SK-N-SH treated with all-trans-retinoic acid at 6 μM for 48 hours (cell line): Measurements from ENCODE around the gene OPA1.

Experiments used
- ATAC-seq: fragments of 200-7000 bp; cut with Tn5 transposase; 3 replicates; pipeline ENCODE4 v1.9.1; 2020; ENCODE audit warnings: mild to moderate bottlenecking, moderate library complexity
- ARNTL ChIP-seq: fragments of 450-650 bp; formaldehyde crosslinking; IDR thresholded peaks from 2 replicates; pipeline ENCODE4 v1.5.0; 2020; ENCODE audit warnings: low read depth, mild to moderate bottlenecking, moderate library complexity, borderline replicate concordance
- BACH2 ChIP-seq: fragments of 250-450 bp; sonication (Bioruptor Pico); IDR thresholded peaks from 2 replicates; pipeline ENCODE4 v1.9.0; 2021; ENCODE audit warnings: mild to moderate bottlenecking, borderline replicate concordance
- CREB5 ChIP-seq: fragments of 250-450 bp; sonication (Bioruptor Pico); IDR thresholded peaks from 2 replicates; pipeline ENCODE4 v1.5.1; 2020; ENCODE audit warnings: low read depth, mild to moderate bottlenecking, moderate library complexity
- CSDC2 ChIP-seq: fragments of 250-450 bp; sonication (Bioruptor Pico); IDR thresholded peaks from 2 replicates; pipeline ENCODE4 v1.5.0; 2020; ENCODE audit warnings: mild to moderate bottlenecking, moderate library complexity
- CSRNP3 ChIP-seq: fragments of 250-450 bp; sonication (Bioruptor Pico); IDR thresholded peaks from 2 replicates; pipeline ENCODE4 v1.5.1; 2021; ENCODE audit warnings: mild to moderate bottlenecking, moderate library complexity
- ESRRG ChIP-seq: fragments of 250-450 bp; sonication (Bioruptor Pico); IDR thresholded peaks from 2 replicates; pipeline ENCODE4 v1.6.1; 2021; ENCODE audit warnings: mild to moderate bottlenecking
- GLIS3 ChIP-seq: fragments of 250-450 bp; sonication (Bioruptor Pico); IDR thresholded peaks from 2 replicates; pipeline ENCODE4 v1.5.0; 2020; ENCODE audit warnings: mild to moderate bottlenecking, moderate library complexity
- ISL1 ChIP-seq: fragments of 250-450 bp; sonication (Bioruptor Pico); IDR thresholded peaks from 2 replicates; pipeline ENCODE4 v2.1.2; 2022; ENCODE audit warnings: mild to moderate bottlenecking, moderate library complexity
- OSR1 ChIP-seq: fragments of 250-450 bp; sonication (Bioruptor Pico); IDR thresholded peaks from 2 replicates; pipeline ENCODE4 v1.8.0; 2022; ENCODE audit warnings: moderate library complexity, mild to moderate bottlenecking, inconsistent platforms
- POU6F1 ChIP-seq: fragments of 250-450 bp; sonication (Bioruptor Pico); IDR thresholded peaks from 2 replicates; pipeline ENCODE4 v1.8.0; 2021; ENCODE audit warnings: low read depth, mild to moderate bottlenecking, moderate library complexity, borderline replicate concordance
- PPARA ChIP-seq: fragments of 250-450 bp; sonication (Bioruptor Pico); IDR thresholded peaks from 2 replicates; pipeline ENCODE4 v1.5.0; 2020; ENCODE audit warnings: mild to moderate bottlenecking, borderline replicate concordance
- RARB ChIP-seq: fragments of 250-450 bp; sonication (Bioruptor Pico); IDR thresholded peaks from 2 replicates; pipeline ENCODE4 v1.8.0; 2021; ENCODE audit warnings: mild to moderate bottlenecking, moderate library complexity
- TCF4 ChIP-seq: fragments of 250-450 bp; sonication (Bioruptor Pico); IDR thresholded peaks from 2 replicates; pipeline ENCODE4 v1.8.0; 2021; ENCODE audit warnings: mild to moderate bottlenecking, moderate library complexity, borderline replicate concordance
- TOX ChIP-seq: fragments of 250-450 bp; sonication (Bioruptor Pico); IDR thresholded peaks from 2 replicates; pipeline ENCODE4 v1.8.0; 2021; ENCODE audit warnings: mild to moderate bottlenecking, moderate library complexity, borderline replicate concordance
- TSHZ2 ChIP-seq: fragments of 250-450 bp; sonication (Bioruptor Pico); IDR thresholded peaks from 2 replicates; pipeline ENCODE4 v1.5.0; 2020; ENCODE audit warnings: mild to moderate bottlenecking, moderate library complexity
- ZC3H10 ChIP-seq: fragments of 250-450 bp; sonication (Bioruptor Pico); IDR thresholded peaks from 2 replicates; pipeline ENCODE4 v1.5.1; 2021; ENCODE audit warnings: mild to moderate bottlenecking, moderate library complexity
- ZFP3 ChIP-seq: fragments of 250-450 bp; sonication (Bioruptor Pico); IDR thresholded peaks from 2 replicates; pipeline ENCODE4 v1.5.0; 2020; ENCODE audit warnings: mild to moderate bottlenecking, moderate library complexity
- ZFP30 ChIP-seq: fragments of 450-650 bp; formaldehyde crosslinking; IDR thresholded peaks from 2 replicates; pipeline ENCODE4 v1.5.0; 2022; ENCODE audit warnings: mild to moderate bottlenecking, moderate library complexity
- ZNF565 ChIP-seq: fragments of 450-650 bp; formaldehyde crosslinking; conservative IDR thresholded peaks from 2 replicates; pipeline ENCODE4 v1.5.0; 2020; ENCODE audit warnings: low read depth, mild to moderate bottlenecking, moderate library complexity
- ZNF70 ChIP-seq: fragments of 450-650 bp; formaldehyde crosslinking; IDR thresholded peaks from 2 replicates; pipeline ENCODE4 v1.5.0; 2020; ENCODE audit warnings: mild to moderate bottlenecking, moderate library complexity

The OPA1 gene

GRCh38 chr3:193711964-193712598 is 119.1 kb downstream of the OPA1 start:
- ATAC-seq = no peak
- TF ChIP-seq TSHZ2 (no peak), TOX (no peak), CSRNP3 (CRISPR knock-in tag) (no peak)

- ATAC-seq = no peak
- TF ChIP-seq ZC3H10 (CRISPR knock-in tag) = no peak
- TF ChIP-seq TSHZ2 = no peak
- no peak for TF ChIP-seq ARNTL (CRISPR knock-in tag)
- TF ChIP-seq TOX = no peak
- no peak for TF ChIP-seq CSDC2 (CRISPR knock-in tag)
- no peak for TF ChIP-seq ZNF565
- no peak for TF ChIP-seq CREB5 (CRISPR knock-in tag)
- no peak for TF ChIP-seq GLIS3
- TF ChIP-seq PPARA (CRISPR knock-in tag) = no peak
These were observed 119.9 kb downstream of the OPA1 start for GRCh38 chr3:193712938-193713337.

- ATAC-seq = no peak
- TF ChIP-seq OSR1 (CRISPR knock-in tag) = no peak
- TF ChIP-seq GLIS3 = no peak
- TF ChIP-seq ZFP3 (CRISPR knock-in tag) = no peak
These were observed 121.6 kb downstream of the OPA1 start for GRCh38 chr3:193714523-193715137.

GRCh38 chr3:193716150-193716549 is 123.1 kb downstream of the OPA1 start:
- TF ChIP-seq ISL1 (CRISPR knock-in tag) = no peak
- no peak for TF ChIP-seq ZNF70 (CRISPR knock-in tag)
- no peak for TF ChIP-seq POU6F1 (CRISPR knock-in tag)
- no peak for TF ChIP-seq ZFP30 (CRISPR knock-in tag)
- no peak for TF ChIP-seq ESRRG
- TF ChIP-seq PPARA (CRISPR knock-in tag) = no peak
- TF ChIP-seq ZC3H10 (CRISPR knock-in tag) = no peak
- TF ChIP-seq ZNF565 = no peak
- no peak for TF ChIP-seq OSR1 (CRISPR knock-in tag)
- TF ChIP-seq TSHZ2 = no peak
- no peak for TF ChIP-seq TCF4
- TF ChIP-seq RARB (CRISPR knock-in tag) = no peak
- no peak for TF ChIP-seq CSDC2 (CRISPR knock-in tag)
- no peak for TF ChIP-seq ARNTL (CRISPR knock-in tag)
- no peak for TF ChIP-seq CREB5 (CRISPR knock-in tag)
- no peak for TF ChIP-seq TOX
- no peak for TF ChIP-seq ZFP3 (CRISPR knock-in tag)
- TF ChIP-seq BACH2 = no peak

More at GRCh38 chr3:193716150-193716549, 123.1 kb downstream of the OPA1 start:
- no peak for ATAC-seq
